Measurements from ENCODE around the gene SLC25A12.
"Not testable (repeated sequence)": the region's sequence is repeated elsewhere in the genome, so short reads cannot be mapped to it uniquely, and the experiment has no call there.

The SLC25A12 gene, protein sequence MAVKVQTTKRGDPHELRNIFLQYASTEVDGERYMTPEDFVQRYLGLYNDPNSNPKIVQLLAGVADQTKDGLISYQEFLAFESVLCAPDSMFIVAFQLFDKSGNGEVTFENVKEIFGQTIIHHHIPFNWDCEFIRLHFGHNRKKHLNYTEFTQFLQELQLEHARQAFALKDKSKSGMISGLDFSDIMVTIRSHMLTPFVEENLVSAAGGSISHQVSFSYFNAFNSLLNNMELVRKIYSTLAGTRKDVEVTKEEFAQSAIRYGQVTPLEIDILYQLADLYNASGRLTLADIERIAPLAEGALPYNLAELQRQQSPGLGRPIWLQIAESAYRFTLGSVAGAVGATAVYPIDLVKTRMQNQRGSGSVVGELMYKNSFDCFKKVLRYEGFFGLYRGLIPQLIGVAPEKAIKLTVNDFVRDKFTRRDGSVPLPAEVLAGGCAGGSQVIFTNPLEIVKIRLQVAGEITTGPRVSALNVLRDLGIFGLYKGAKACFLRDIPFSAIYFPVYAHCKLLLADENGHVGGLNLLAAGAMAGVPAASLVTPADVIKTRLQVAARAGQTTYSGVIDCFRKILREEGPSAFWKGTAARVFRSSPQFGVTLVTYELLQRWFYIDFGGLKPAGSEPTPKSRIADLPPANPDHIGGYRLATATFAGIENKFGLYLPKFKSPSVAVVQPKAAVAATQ

GRCh38 chr2:171893824-171894611 lies at the start of gene SLC25A12:
Gene SLC25A12, minus strand, starts transcription at chr2:171894244. Its CDS starts 30 bp downstream, at chr2:171894214.
- DNase-seq, result peak; percentile 69

- DNase-seq, result no peak
Observed at GRCh38 chr2:171941316-171941699, 47.3 kb upstream of the SLC25A12 start.

- no peak for DNase-seq
Observed at GRCh38 chr2:171939743-171940071, 45.7 kb upstream of the SLC25A12 start.

- no peak for DNase-seq
Observed at GRCh38 chr2:171939058-171939742, 45.2 kb upstream of the SLC25A12 start.

DNA sequence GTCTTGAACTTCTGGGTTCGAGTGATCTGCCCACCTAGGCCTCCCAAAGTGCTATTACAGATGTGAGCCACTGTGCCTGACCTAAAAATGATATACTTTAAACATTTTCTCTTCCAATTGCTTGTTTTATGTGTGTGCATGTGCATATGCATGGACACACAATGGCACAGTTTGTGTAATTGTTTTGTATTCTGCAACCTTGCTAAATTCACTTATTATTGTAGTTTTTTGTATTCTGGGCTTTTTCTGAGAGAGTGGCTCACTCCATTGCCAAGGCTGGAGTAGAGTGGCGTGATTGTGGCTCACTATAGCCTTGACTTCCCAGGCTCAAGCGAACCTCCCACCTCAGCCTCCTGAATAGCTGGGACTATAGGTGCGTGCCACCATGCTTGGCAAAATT lies 36.3 kb upstream of the SLC25A12 start:
- no peak for DNase-seq

DNA sequence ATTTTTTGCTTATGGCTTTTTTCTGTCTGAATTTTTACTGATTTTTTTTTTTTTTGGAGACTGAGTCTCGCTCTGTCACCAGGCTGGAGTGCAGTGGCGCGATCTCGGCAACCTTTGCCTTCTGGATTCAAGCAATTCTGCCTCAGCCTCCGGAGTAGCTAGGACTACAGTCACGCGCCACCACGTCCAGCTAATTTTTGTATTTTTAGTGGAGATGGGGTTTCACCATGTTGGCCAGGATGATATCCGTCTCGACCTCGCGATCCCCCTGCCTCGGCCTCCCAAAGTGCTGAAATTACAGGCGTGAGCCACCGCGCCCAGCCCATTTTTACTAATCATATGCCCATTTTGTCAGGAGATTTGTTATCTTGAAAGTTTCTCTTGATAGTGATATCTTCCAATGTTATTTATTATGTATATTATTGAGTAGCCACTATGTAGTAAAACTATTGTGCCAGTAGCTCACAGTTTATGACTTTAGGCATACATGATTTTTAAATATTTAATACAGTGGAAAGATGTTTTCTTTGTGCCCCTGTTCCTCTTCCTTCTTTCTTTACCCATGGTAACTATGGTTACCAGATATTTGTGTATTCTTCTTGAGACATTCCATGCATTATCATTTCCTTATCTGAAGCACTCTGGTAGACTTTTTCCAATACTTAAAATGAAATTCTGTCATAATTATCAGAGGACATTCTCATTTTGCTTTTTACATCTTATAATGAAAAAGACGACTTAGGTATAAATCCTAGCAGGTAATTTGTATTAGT lies 30.3 kb upstream of the SLC25A12 start:
- DNase-seq, result no peak

GRCh38 chr2:171923206-171923605 lies 29.2 kb upstream of the SLC25A12 start:
- DNase-seq, result no peak

GRCh38 chr2:171922230-171923022 lies 28.4 kb upstream of the SLC25A12 start, which contains the start of gene HAT1:
Gene HAT1, plus strand, starts transcription at chr2:171922461. Its CDS starts 40 bp downstream, at chr2:171922501.
- DNase-seq, result peak; percentile 98

DNA sequence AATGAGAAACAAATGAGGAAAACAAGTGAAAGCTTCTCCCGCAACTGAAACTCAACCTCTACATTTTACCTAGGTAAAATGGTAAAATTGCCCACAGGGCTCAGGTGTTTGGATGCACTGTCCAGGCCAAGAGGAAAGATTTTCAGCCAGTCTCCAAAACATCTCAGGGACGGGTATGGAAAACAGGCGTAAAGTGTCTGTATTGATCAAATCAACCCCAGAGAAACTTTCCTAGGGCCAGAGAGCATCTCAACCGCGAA lies 27.9 kb upstream of the SLC25A12 start:
- no peak for DNase-seq

DNA sequence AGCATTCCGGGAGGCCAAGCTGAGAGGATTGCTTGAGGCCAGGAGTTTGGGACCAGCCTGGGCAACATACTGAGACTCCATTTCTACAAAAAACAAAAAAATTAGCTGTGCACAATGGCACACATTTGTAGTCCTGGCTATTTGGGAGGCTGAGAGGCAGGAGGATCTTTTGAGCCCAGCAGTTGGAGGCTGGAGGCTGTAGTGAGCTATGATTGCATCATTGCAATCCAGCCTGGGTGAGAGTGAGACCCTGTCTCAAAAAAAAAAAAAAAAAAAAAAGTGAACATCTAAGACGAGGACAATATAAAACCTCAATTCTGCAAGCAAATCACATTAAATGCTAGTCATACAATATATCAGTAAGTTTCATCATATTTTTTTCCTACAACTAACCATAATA lies 25.4 kb upstream of the SLC25A12 start:
- no peak for DNase-seq

DNA sequence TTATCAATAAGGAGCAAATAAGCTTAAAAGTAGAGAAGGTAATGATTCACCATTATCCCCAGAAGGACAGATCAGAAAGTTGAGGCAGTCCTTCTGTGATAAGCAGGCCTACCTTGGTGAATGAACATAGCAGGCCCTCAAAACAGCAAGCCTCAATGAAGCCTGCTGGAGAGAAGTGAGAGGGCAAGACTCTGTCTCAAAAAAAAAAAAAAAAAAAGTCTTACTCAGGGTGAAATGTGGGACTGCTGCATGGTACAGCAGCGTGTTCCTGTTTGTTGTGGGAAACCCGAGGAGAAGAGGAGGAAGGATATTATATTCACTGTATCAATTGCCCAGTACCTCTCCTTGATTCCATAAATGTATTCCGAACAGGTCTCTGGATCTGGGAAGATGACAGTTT lies 19.5 kb upstream of the SLC25A12 start:
- DNase-seq, result no peak

GRCh38 chr2:171910494-171910893 lies 16.4 kb upstream of the SLC25A12 start:
- DNase-seq, result no peak

- no peak for DNase-seq
Observed at GRCh38 chr2:171909266-171909665, 15.2 kb upstream of the SLC25A12 start.

GRCh38 chr2:171908235-171908634 lies 14.2 kb upstream of the SLC25A12 start:
- no peak for DNase-seq

GRCh38 chr2:171902840-171903420 lies 8.9 kb upstream of the SLC25A12 start:
- no peak for DNase-seq

DNA sequence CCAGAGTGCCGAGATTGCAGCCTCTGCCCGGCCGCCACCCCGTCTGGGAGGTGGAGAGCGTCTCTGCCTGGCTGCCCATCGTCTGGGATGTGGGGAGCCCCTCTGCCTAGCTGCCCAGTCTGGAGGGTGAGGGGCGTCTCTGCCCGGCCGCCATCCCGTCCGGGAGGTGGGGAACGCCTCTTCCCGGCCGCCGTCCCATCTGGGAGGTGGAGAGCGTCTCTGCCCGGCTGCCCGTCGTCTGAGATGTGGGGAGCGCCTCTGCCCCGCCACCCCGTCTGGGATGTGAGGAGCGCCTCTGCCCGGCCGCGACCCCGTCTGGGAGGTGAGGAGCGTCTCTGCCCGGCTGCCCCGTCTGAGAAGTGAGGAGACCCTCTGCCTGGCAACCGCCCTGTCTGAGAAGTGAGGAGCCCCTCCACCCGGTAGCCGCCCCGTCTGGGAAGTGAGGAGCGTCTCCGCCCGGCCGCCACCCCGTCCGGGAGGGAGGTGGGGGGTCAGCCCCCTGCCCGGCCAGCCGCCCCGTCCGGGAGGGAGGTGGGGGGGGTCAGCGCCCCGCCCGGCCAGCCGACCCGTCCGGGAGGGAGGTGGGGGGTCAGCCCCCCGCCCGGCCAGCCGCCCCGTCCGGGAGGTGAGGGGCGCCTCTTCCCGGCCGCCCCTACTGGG lies 5.7 kb upstream of the SLC25A12 start:
- DNase-seq, result not testable (repeated sequence)

GRCh38 chr2:171895786-171896185 lies 1.7 kb upstream of the SLC25A12 start:
- DNase-seq, result no peak

- DNase-seq, result no peak
Observed at GRCh38 chr2:171894612-171894947, 536 bp upstream of the SLC25A12 start.

- no peak for DNase-seq
Observed at GRCh38 chr2:171893196-171893823, 734 bp downstream of the SLC25A12 start.

DNA sequence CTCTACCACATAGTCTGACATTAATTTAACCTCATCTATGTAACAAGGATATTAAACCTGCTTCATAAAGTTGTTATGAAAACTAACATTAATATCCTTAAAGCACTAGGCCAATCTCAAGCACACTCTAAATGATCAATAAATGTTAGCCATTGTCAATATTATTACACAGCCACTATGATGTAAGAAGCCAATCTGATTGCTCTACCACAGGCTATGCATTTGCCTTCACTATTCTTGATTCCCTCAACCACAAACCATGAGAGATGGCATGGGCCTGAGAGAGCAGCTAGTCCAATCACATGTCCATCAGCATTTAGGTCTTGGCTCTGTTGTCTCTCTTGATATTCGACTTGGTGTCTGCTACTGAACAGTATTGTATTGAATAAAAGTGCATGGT lies 4.2 kb downstream of the SLC25A12 start:
- no peak for DNase-seq
